ENCODE data around the gene MEPE.

Gene MEPE

DNA sequence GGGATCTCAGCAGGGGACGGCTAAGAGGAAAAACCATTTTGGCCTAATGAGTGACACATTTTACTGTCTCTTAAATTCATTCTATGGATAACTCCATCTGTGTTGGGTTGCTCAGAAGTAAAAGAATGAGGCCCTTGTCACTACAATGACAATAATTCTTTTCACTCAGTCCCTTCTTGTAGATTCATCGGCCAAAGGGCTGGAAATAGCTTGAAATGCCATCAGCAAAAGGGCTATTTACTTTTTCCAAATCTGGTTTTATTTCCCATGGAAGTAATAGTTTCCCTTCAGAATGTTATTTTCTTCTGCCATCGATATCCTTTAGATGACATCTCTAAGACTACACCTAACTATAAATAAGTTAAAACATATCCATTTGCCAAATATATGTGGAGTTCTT lies 7.4 kb downstream of the MEPE start:
- DNase-seq (ENCODE audit: low read depth in 2 of 3, low spot score in 1 of 3): no peak

DNA sequence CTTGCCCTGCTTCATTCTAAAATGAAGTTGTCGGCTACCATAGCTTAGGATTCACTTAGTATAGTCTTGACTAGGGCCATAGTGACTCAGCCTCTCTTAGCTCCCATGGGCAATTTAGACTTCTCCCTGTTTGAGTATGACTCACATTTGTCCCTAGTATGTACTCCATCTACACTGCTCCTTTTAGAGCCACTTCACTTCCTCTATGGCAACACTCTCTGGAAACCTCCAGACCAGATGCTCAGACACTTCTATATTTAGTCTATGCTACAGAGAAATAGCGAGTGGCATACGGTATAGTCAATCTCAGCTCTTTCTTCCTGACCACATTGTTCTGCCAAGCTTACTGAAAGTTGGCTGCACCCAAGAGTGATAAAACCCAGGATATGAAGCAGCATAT lies 11.2 kb downstream of the MEPE start:
- no peak for DNase-seq (ENCODE audit: low read depth in 2 of 3, low spot score in 1 of 3)

DNA sequence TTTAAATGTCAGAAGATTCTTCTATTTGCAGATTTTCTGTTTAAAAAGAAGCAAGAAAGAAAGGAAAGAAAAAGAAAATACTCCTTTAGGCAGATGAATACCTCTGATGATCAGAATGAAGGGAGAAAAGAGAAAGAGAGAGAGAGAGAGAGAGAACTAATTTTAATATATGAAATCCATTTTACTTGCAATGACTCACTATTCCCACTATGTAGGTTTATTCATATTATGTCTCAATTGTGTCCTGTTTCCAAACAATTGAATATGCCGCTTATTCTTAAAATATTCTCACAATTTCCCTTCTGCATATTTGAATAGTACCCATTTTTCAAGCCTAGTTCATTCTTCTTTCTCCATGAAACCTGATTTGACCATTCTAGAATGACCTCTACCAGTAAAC lies 11.7 kb downstream of the MEPE start:
- no peak for DNase-seq (ENCODE audit: low read depth in 2 of 3, low spot score in 1 of 3)

DNA sequence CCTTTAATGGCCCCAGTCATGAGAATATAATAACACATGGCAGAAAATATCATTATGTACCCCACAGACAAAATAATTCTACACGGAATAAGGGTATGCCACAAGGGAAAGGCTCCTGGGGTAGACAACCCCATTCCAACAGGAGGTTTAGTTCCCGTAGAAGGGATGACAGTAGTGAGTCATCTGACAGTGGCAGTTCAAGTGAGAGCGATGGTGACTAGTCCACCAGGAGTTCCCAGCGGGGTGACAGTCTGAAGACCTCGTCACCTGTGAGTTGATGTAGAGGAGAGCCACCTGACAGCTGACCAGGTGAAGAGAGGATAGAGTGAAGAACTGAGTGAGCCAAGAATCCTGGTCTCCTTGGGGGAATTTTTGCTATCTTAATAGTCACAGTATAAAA lies 13.5 kb downstream of the MEPE start:
- DNase-seq (ENCODE audit: low read depth in 2 of 3, low spot score in 1 of 3): no peak

DNA sequence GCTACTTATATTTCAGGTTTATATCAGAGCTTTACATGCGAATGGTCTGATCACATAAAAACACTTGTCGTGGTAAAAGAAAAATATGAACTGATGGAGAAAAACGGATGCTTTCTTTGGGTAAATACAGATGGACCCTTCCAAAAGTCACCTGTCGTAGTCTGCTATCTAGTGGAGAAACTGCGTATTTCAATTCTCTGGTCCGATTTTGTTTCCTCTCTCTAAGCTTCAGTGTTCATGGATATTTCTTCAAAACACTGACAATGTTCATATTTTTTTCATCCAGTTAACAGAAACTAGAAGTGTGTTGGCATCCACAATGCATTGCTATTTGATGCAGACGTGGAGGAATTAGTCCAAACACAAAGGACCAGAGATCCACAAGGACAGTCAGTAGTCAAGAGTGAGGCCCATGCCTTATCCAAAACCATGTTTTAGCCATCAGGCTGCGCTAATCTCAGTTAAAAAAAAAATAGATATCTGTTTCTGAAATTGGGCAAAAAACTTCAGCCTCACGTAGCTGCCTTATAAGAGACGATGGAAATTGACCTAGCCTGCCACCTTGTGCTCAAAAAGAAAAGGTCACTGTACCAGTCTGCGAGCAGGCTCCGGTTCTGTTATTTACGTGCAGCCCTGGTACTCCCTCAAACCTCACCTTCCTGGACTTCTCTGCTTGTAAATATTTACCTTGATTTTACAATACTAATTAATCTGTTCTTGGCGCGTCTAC lies 16.0 kb downstream of the MEPE start:
- DNase-seq (ENCODE audit: low read depth in 2 of 3, low spot score in 1 of 3): peak; percentile 4 to 27 (median 10)

DNA sequence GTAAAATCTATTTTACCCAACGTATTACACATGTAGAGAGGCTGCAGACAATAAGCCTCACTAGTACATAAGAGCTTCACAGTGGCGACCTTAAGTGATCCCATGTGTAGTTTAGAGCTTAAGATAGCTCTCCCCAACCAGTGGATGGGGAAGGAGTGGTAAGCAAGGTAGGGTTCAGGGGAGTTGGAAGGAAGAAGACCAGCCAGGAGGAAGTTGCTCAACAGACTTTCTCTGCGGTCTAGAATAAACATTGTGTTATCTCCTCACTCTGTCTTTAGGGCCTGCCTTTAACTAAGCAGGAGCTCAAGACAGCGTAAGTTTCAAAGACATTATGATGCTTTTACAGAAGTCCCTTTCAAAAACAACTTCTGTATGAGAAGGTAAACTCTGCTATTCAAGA lies 16.8 kb downstream of the MEPE start:
- DNase-seq (ENCODE audit: low read depth in 2 of 3, low spot score in 1 of 3): no peak

DNA sequence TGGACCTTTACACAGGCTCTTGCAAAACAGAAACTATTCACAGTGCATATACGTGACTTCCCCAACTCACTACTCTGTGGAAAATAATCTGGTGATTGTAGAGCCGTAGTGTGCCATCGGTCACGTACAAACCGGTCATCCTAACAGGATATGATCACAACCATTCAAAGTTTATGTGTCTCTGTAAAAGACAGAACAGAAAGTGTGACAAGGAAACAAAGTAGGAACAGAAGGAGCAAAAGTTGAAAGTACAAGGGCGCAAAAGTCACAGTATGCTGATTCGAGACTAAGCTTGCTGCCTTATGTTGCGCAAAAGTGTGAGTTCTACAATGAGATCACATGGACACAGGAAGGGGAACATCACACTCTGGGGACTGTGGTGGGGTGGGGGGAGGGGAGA lies 18.6 kb downstream of the MEPE start:
- DNase-seq (ENCODE audit: low read depth in 2 of 3, low spot score in 1 of 3): no peak

DNA sequence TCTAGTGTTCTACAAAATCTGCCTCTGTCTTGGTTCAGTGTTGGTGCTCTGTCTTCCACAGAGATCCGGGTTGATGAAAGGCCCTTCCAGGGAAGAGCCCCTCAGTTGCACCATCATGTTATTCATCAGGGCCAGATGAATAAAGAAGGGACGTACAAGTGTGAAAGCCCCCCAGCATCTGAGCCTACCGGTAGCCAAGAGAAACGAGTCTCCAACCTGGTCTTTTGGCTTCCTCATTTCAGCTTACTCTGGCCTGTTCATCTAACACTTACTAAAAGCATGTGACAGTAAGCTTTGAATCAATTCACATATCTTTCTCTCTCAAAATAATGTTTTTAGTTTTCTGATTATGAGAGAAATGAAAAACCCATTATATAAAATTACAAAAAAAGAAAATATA lies 19.2 kb downstream of the MEPE start:
- no peak for DNase-seq (ENCODE audit: low read depth in 2 of 3, low spot score in 1 of 3)

DNA sequence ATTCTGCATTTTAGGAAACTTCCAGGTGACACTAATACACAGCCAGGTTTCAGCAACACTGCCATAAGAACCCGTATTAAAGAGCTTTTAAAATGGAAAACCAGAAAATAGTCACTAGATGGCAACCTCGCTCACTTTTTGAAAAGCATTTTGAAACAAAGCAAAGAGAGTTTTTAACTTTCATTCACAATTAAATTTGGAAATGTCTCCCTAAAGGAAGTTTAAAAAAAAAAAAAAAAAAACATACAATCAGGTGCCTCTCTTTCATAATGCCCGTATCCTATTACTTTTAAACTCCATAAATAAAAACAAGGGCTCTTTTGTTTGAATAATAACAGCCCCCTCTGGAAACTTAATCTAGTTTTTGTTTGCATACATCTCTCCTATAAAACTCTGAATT lies 20.3 kb downstream of the MEPE start:
- DNase-seq (ENCODE audit: low read depth in 2 of 3, low spot score in 1 of 3): no peak

DNA sequence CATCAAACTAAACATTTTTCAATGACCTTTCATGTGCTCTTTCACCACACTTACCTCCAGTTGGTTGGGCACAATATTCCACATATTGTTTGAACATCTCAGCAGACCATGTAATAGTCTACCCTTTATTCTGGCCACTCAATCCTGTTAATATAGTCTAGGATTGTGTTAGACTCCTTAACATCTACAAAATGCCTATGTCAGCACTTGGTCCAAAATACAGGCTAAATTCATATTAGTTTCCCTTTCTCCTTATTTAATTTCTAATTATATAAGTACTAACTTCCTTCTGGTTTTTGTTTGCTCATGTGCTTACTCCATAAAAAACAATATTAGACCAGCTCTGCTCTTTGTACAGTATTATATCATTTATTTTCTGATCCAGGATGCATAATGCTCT lies 21.1 kb downstream of the MEPE start:
- DNase-seq (ENCODE audit: low read depth in 2 of 3, low spot score in 1 of 3): no peak

DNA sequence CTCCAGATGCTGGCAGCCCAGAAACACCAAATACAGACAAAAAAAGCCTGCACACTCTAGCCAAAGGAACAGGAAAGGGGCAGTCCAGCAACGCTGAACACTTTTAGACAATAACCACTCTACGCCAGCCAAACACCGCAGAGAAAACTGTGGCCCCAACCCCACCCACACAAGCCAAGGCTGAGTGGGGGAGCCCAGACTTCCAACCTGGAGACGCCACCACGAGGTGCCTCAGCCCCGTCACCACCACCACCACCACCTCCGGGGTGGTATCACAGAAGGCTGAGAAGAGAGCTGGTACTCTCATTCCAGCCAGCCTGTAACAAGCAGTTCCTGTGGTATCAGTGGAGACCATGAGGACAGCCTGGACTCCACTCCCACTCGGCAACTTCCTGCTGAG lies 22.8 kb downstream of the MEPE start:
- DNase-seq (ENCODE audit: low read depth in 2 of 3, low spot score in 1 of 3): no peak

DNA sequence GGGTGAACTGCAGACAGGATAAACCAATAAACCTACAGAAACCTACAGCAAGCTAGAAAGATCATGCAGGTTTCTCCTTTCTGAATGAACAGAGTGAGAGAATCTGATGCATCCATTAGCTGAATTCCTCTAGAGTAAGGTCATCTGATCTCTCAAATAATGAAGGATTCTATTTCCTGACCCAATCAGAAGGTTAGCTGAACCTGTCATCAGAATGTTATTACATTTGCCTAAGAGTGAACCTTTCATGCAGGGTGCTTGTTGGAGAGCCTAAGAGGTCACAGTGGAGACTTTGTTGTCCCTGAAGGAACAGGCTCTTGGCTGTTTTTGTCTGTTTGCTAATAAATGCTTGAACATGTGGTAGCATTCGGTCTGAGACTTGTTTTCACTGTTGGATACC lies 24.0 kb downstream of the MEPE start:
- DNase-seq (ENCODE audit: low read depth in 2 of 3, low spot score in 1 of 3): no peak

DNA sequence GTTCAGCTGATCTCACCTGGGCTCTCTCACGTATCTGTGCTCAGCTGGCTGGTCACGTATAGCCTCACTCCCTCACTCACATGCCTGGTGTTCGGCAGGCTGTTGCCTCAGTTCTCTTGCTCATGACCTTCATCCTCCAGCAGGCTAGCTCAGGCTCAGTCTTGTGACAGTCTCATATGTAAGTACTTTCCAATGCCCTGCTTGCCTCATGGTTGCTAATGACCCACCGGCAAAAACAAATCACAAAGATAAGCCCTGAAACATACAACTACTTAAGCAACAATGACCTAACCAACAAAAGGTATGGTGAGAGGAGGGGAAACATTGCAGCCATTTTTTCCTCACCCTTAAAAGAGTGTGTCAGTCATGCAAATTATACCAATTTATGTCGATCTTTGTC lies 25.0 kb downstream of the MEPE start:
- no peak for DNase-seq (ENCODE audit: low read depth in 2 of 3, low spot score in 1 of 3)

DNA sequence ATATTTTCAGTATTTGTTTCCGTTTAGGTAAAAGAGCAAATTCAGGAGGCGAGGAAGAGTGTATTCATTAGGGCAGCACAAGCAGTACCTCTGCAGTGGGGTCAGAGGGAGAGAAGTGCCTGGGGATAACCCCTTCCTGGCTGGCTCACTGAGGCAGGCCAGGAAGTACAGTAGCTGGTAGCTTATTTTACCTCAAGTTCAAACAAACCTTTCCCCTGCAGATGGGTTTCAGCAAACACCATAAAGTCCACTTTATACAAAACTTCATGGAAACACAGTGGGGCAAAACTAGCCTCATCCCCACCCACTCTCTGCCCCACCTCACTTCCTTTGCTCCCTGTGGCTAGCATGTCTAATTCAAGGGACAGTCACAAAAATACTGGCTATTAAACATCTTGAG lies 29.5 kb downstream of the MEPE start:
- DNase-seq (ENCODE audit: low read depth in 2 of 3, low spot score in 1 of 3): no peak

DNA sequence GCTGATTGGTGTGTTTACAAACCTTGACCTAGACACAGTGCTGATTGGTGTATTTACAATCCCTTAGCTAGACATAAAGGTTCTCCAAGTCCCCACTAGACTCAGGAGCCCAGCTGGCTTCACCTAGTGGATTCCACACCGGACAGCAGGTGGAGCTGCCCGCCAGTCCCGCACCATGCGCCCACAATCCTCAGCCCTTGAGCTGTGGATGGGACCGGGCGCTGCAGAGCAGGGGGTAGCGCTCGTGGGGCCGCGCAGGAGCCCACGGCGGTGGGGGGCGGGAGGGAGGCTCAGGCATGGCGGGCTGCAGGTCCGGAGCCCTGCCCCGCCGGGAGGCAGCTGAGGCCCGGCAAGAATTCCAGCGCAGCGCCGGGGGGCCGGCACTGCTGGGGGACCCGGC lies 30.7 kb downstream of the MEPE start:
- no peak for DNase-seq (ENCODE audit: low read depth in 2 of 3, low spot score in 1 of 3)

DNA sequence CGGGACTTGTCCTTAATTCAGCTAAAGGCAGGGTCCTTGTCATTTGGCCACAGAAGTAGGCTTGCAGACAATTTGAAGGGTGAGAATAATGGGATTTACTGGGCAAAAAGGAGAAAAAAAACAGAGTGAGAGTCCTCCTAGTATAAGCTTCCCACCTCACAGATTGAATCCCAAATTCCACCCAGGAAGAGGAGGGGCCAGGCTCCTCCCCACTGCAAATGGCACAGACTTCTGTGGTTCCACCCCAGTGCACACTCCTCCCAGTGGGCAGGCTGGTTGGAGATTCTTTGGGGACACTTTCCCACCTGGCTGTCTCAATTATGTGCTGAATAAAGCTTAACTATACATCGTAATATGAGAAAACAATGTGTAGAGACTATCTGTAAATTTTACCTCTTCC lies 31.6 kb downstream of the MEPE start:
- DNase-seq (ENCODE audit: low read depth in 2 of 3, low spot score in 1 of 3): no peak

DNA sequence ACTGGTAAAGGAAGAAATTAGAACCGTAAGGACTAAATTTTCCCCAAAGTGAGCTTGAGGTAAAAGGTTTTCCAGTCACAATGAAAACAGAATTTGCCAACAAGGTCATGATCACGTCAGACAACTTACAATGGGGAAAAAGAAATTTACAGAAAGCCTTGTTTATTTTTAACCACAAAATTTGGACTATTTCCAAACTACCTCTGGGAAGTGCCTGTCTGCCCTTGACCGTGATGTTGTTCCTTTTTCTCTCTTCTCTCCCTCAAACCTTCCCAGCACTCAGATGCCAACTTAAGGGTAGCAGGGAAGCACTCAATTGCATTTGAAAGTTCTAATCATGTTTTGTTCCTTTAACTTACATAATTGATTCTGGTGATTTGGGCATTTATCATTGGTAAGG lies 32.5 kb downstream of the MEPE start:
- no peak for DNase-seq (ENCODE audit: low read depth in 2 of 3, low spot score in 1 of 3)

DNA sequence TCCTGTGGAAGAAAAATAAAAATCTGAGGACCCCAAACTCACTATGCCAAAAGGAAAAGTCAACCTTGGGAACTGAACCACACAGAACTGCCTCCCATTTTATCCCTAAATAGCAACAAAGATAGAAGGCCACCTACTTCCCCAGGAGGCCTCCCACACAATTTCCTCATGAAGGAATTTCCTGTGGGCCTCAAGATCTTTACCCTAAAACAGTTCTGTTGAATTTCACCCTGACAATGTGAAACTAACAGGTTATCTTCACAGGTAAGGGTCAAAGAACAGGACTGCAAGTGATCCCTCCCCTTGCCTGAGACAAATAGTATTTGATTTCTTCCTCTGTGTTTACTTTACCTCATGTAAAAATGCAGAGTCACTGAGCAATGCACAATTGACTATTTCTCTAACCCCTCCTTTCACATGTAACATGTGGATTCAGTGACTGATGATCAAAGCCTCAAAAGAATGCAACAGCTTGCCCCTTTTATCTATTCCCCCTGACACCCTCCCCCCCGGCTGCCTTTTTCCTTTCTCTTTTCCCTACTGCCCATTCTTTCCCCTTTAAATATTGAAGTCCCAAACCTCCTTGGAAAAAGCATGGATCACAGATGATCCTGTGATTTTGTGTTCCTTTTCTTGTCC lies 33.3 kb downstream of the MEPE start:
- no peak for DNase-seq (ENCODE audit: low read depth in 2 of 3, low spot score in 1 of 3)

DNA sequence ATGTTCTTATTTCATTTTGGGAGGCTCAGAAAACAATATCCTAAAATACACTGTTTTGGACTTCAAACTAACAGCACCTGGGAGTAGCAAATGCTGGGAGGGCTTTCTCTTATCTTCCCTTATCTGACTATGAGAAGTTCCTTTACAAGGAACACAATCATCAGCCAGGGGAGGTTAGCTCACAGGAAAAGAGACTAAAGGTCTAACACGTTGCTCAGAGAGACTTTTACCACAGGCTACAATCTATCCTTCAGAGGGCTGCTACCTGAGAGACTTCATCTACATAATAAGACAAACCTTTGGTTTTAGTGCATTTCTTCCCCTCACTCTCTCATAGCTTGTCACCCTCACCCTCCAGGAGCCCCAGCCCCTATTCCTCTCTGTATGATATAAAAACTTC lies 35.8 kb downstream of the MEPE start:
- DNase-seq (ENCODE audit: low read depth in 2 of 3, low spot score in 1 of 3): no peak

DNA sequence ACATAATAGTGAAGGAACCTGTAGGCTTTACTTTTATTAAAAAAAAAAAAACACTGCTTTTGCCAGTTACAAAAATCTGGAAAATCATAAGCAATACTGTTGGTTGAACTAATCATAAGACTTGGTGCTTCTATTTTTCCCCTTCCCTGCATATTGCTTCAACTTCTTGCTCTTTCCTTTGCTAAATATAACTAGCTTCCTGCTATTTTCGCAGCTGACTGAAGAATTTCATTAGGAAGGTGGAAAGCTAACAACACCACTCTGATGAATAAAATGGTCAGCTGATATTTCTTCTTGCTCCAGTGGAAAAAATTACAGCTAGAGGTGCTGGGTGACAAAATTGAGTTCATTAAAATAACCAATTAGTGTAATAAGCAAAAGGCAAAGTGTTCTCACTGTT lies 39.3 kb downstream of the MEPE start:
- no peak for DNase-seq (ENCODE audit: low read depth in 2 of 3, low spot score in 1 of 3)

DNA sequence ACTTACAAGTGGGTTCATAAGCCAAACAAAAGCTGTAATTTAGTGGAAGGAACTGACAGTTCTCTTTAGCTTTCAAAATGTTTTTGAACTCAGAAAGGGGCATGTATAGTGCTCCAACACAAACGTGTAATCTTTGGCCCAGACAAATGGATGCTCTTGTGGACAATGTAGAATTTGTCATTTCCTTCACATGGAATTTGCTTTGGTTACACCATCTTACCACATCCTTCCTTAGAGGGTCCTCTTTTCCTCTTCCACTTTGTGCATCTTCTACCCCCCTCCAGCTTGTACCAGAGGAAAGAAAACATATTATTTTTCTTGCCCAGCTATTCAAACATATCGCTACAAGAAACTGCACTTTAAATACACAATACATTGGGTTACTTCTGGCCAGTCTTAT lies 42.4 kb downstream of the MEPE start:
- no peak for DNase-seq (ENCODE audit: low read depth in 2 of 3, low spot score in 1 of 3)

DNA sequence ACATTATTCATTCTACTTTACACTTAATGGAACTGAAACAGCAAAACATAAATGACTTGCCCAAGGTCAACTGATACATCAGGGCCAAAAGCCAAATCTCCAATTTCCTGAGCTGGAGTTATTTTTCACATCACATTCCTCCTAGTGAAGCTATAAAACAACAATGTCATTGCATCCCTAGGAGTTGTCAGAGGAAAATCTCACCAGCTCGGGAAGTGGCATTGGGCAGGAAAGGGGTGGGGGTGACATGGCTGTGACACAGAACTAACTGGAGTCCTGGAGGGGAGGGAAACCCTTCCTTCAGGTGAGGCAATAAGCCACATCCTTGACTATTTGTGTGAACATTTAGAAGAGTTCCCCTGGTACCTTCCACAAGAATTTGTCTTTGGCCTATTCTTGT lies 47.3 kb downstream of the MEPE start:
- DNase-seq (ENCODE audit: low read depth in 2 of 3, low spot score in 1 of 3): no peak

DNA sequence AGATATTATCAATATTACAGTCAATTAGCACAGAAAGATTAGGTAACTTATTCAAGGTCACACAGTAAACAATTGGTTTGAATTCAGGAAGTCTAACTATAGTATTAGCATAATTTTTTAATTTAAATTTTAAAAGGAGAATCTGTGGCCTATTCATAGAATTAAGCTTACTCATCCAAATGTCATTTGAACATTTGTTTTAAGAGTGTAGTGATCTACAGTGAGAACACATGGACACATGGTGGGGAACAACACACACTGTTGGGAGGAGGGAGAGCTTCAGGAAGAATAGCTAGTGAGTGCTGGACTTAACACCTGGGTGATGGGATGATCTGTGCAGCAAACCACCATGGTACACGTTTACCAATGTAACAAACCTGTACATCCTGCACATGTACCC lies 48.3 kb downstream of the MEPE start:
- DNase-seq (ENCODE audit: low read depth in 2 of 3, low spot score in 1 of 3): no peak
